Measurements from ENCODE around the gene ZNF512B. TPM values are rescaled to one million over a fixed set of nuclear protein-coding genes. Genes with fewer than 3 reads are reported as not detected.
"Not testable (repeated sequence)": the region's sequence is repeated elsewhere in the genome, so short reads cannot be mapped to it uniquely, and the experiment has no call there.

Gene ZNF512B
- total RNA-seq, 2 experiments from 2014 or later = 7.2 to 14.3 TPM

DNA sequence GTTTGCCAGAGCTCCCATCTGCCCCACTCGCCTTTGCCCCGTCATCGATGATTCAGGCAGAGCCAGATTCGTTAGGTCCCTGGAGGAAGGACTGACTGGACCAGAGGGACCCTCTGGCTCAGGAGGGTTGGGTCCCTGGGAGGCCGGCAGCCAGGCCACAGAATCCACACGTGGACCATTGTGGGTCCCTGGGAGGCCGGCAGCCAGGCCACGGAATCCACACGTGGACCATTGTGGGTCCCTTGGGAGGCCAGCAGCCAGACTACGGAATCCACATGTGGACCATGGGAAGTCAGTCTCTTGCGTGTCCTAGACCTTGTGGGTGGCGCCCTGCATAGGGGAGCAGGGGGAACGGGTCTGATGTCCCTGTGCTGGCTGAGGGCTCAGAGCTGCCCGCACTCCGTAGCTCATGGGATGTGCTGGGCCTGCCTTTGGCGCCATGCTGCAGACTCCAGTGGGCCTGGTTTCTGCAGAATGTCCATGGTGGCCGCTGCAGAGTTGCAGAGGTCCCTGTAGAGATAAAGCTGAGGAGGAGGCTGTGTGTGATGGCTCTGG, 37.0 kb downstream of the ZNF512B start:
- Histone ChIP-seq H3K36me3 (ENCODE audit: insufficient read depth, low read length) (peaks cover 77% of the 10 kb centered on the region), H3K79me2 (ENCODE audit: insufficient read depth, low read depth, low read length) (no peaks in the 10 kb centered on the region), H2AFZ (ENCODE audit: low read length) (no peak overlapping the region), H3K27ac (ENCODE audit: low read depth, low read length, poor library complexity, severe bottlenecking) (no peak overlapping the region), H4K20me1 (ENCODE audit: insufficient read depth, low read length) (no peaks in the 10 kb centered on the region), H3K4me2 (ENCODE audit: low read length) (no peak overlapping the region), H3K4me1 (ENCODE audit: insufficient read depth, low read length, poor library complexity, severe bottlenecking) (no peaks in the 10 kb centered on the region), H3K4me3 (ENCODE audit: low read depth, low read length, poor library complexity, severe bottlenecking) (no peak overlapping the region), H3K9me2 (ENCODE audit: insufficient read depth, low read length) (no peaks in the 10 kb centered on the region), H3K9me3 (ENCODE audit: low read length) (no peaks in the 10 kb centered on the region)
- no peak for DNase-seq (ENCODE audit: low spot score)
- ChIA-PET CTCF (ENCODE audit: unreplicated experiment) (no interaction called here), POLR2A (no interaction called here)
- TF ChIP-seq, protein P1, sequence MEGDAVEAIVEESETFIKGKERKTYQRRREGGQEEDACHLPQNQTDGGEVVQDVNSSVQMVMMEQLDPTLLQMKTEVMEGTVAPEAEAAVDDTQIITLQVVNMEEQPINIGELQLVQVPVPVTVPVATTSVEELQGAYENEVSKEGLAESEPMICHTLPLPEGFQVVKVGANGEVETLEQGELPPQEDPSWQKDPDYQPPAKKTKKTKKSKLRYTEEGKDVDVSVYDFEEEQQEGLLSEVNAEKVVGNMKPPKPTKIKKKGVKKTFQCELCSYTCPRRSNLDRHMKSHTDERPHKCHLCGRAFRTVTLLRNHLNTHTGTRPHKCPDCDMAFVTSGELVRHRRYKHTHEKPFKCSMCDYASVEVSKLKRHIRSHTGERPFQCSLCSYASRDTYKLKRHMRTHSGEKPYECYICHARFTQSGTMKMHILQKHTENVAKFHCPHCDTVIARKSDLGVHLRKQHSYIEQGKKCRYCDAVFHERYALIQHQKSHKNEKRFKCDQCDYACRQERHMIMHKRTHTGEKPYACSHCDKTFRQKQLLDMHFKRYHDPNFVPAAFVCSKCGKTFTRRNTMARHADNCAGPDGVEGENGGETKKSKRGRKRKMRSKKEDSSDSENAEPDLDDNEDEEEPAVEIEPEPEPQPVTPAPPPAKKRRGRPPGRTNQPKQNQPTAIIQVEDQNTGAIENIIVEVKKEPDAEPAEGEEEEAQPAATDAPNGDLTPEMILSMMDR (conservative IDR thresholded peaks at IDR 0.05; ENCODE audit: low read length) = no peak
- no peak for TF ChIP-seq EZH2phosphoT487 (IDR thresholded peaks at IDR 0.05; ENCODE audit: borderline replicate concordance, low read depth, low read length)
- intact Hi-C loops (cut with micrococcal nuclease; ENCODE audit: unreplicated experiment) = no loop called here
- no TSS peak for BruUV-seq (replicated peaks)

DNA sequence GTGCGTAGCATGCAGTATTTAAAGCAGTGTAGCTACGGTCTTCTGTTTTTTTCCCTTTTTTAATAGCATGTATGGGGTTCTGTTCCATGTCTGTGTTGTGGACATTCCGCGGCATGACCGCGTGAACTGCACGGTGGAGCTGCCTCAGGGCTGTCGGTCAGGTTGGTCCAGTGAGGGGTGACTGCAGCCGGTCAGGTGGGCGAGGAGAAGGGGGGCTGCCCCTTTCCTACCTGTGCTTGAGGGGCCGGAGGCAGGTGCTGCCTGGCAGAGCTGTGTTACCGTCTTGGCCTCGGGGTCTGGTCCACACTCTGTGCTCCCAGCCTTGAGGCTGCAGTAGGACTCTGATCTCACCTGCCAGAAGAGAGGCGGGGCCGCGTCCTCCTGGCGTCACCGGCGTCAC, 38.0 kb downstream of the ZNF512B start:
- TF ChIP-seq, protein P1 (conservative IDR thresholded peaks at IDR 0.05; ENCODE audit: low read length) = no peak
- TF ChIP-seq EZH2phosphoT487 (IDR thresholded peaks at IDR 0.05; ENCODE audit: borderline replicate concordance, low read depth, low read length) = no peak
- no peaks in the 10 kb centered on the region; the same call in 1 of the 2 replicates for H4K20me1 ChIP-seq (ENCODE audit: insufficient read depth, low read length)
- H3K9me2 ChIP-seq (ENCODE audit: insufficient read depth, low read length) = no peaks in the 10 kb centered on the region
- no peak overlapping the region for H3K4me2 ChIP-seq (ENCODE audit: low read length)
- no peaks in the 10 kb centered on the region for H3K9me3 ChIP-seq (ENCODE audit: low read length)
- ChIA-PET POLR2A (no interaction called here), CTCF (ENCODE audit: unreplicated experiment) (no interaction called here)
- H2AFZ ChIP-seq (ENCODE audit: low read length) = no peak overlapping the region
- no TSS peak for BruUV-seq (replicated peaks)
- H3K4me1 ChIP-seq (ENCODE audit: insufficient read depth, low read length, poor library complexity, severe bottlenecking) = no peaks in the 10 kb centered on the region
- intact Hi-C loops (cut with micrococcal nuclease; ENCODE audit: unreplicated experiment) = no loop called here
- no peak overlapping the region for H3K27ac ChIP-seq (ENCODE audit: low read depth, low read length, poor library complexity, severe bottlenecking)
- H3K79me2 ChIP-seq (ENCODE audit: insufficient read depth, low read depth, low read length) = no peaks in the 10 kb centered on the region
- no peak for DNase-seq (ENCODE audit: low spot score)
- peaks cover 78% of the 10 kb centered on the region for H3K36me3 ChIP-seq (ENCODE audit: insufficient read depth, low read length)
- no peak overlapping the region for H3K4me3 ChIP-seq (ENCODE audit: low read depth, low read length, poor library complexity, severe bottlenecking)

DNA sequence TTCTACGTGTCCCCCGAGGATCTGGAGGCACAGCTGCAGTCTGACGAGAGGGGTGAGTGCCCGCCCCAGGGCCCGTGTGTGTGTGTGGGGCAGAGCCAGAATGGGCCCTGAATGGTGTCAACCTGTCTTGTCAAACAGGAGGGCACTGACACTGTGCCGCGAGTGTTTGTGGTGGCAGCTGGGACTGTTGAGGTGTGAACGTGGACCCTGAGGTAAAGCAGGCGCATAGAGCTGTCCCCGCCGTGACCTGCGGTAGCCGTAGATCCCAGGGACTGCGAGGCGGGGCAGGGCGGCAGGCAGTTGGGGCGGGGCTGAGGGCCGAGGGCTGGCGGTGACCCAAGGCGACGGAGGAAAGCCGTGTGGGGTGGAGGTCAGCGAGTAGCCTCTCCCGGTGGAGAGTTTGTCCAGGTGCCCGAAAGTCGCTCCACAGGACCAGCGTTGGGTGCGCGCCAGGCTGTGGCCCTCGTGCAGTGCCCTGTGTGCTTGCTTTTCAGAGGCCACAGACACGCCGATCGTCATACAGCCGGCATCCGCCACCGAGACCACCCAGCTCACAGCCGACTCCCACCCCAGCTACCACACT, 38.7 kb downstream of the ZNF512B start:
- Histone ChIP-seq H3K79me2 (ENCODE audit: insufficient read depth, low read depth, low read length) (no peaks in the 10 kb centered on the region), H3K9me2 (ENCODE audit: insufficient read depth, low read length) (no peaks in the 10 kb centered on the region), H3K9me3 (ENCODE audit: low read length) (no peaks in the 10 kb centered on the region), H4K20me1 (ENCODE audit: insufficient read depth, low read length) (no peaks in the 10 kb centered on the region; the same call in 1 of the 2 replicates), H3K36me3 (ENCODE audit: insufficient read depth, low read length) (peaks cover 85% of the 10 kb centered on the region), H3K4me2 (ENCODE audit: low read length) (no peak overlapping the region), H3K4me1 (ENCODE audit: insufficient read depth, low read length, poor library complexity, severe bottlenecking) (no peaks in the 10 kb centered on the region), H2AFZ (ENCODE audit: low read length) (no peak overlapping the region), H3K27ac (ENCODE audit: low read depth, low read length, poor library complexity, severe bottlenecking) (no peak overlapping the region), H3K4me3 (ENCODE audit: low read depth, low read length, poor library complexity, severe bottlenecking) (no peak overlapping the region)
- intact Hi-C loops (cut with micrococcal nuclease; ENCODE audit: unreplicated experiment) = no loop called here
- TF ChIP-seq, protein P1 (conservative IDR thresholded peaks at IDR 0.05; ENCODE audit: low read length) = no peak
- BruUV-seq (replicated peaks) = no TSS peak
- CTCF ChIA-PET (ENCODE audit: unreplicated experiment) = no interaction called here
- POLR2A ChIA-PET = no interaction called here
- no peak for DNase-seq (ENCODE audit: low spot score)

DNA sequence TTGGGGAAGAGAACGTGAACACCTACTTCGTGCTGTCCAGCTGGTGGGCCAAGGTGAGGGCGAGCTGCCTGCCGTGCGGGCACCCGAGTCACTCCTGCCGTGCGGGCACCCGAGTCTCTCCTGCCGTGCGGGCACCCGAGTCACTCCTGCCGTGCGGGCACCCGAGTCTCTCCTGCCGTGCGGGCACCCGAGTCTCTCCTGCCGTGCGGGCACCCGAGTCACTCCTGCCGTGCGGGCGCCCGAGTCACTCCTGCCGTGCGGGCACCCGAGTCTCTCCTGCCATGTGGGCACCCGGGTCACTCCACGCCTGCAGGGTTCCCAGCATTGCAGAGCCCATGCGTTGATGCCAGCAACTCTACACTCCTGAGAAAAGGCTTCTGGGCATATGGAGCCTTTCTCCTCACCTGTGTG, 40.3 kb downstream of the ZNF512B start:
- H3K79me2 ChIP-seq (ENCODE audit: insufficient read depth, low read depth, low read length); BruUV-seq (replicated peaks); H3K9me3 ChIP-seq (ENCODE audit: low read length); intact Hi-C loops (cut with micrococcal nuclease; ENCODE audit: unreplicated experiment); H3K27ac ChIP-seq (ENCODE audit: low read depth, low read length, poor library complexity, severe bottlenecking); CTCF ChIA-PET (ENCODE audit: unreplicated experiment); H3K4me1 ChIP-seq (ENCODE audit: insufficient read depth, low read length, poor library complexity, severe bottlenecking); POLR2A ChIA-PET; H3K4me3 ChIP-seq (ENCODE audit: low read depth, low read length, poor library complexity, severe bottlenecking); H4K20me1 ChIP-seq (ENCODE audit: insufficient read depth, low read length); DNase-seq (ENCODE audit: low spot score); H3K9me2 ChIP-seq (ENCODE audit: insufficient read depth, low read length); H3K4me2 ChIP-seq (ENCODE audit: low read length); H2AFZ ChIP-seq (ENCODE audit: low read length): not testable (repeated sequence)
- peaks cover 72% of the 10 kb centered on the region for H3K36me3 ChIP-seq (ENCODE audit: insufficient read depth, low read length)
